IMR-90 (cell line): ENCODE data around the gene WDR47. TPM values are rescaled to one million over a fixed set of nuclear protein-coding genes. Genes with fewer than 3 reads are reported as not detected.
A peak's percentile ranks its signal among the peaks of the same experiment; 100 is the strongest.

Experiments
- ATAC-seq: fragments of 200-7000 bp; cut with Tn5 transposase; 2 replicates; pipeline ENCODE4 v1.9.1; 2020; ENCODE audit warnings: low read depth, mild to moderate bottlenecking, moderate library complexity
- Bru-seq: library from RNA; stranded (reverse); fragments of 400-500 nt; gene quantifications from one replicate; lab custom pipeline; 2021; lab: Mats Ljungman, UMichigan
- BruChase-seq, 2 experiments: library from RNA; stranded (reverse); fragments of 400-500 nt; gene quantifications; one replicate each; lab custom pipeline; 2021; lab: Mats Ljungman, UMichigan
- BruUV-seq: library from RNA; stranded (reverse); fragments of 400-500 nt; replicated peaks from 2 replicates; lab custom pipeline; 2021; lab: Mats Ljungman, UMichigan
- CTCF ChIA-PET: fragments of 300-600 bp; formaldehyde crosslinking; extraction: SDS; loops from one replicate; lab custom pipeline; 2021; ENCODE audit warnings: antibody characterized with exemption; lab: Yijun Ruan, JAX
- POLR2A ChIA-PET: fragments of 300-600 bp; sonication (Branson Sonifier 250); formaldehyde crosslinking; loops from one replicate; lab custom pipeline; 2022; ENCODE audit warnings: antibody characterized with exemption; ENCODE audit not compliant: unreplicated experiment; lab: Charles Lee
- DNase-seq: peaks from one replicate; pipeline ENCODE4 v3.0.0; 2013
- H2AFZ ChIP-seq: replicated peaks from 2 replicates; pipeline ENCODE3; 2013; ENCODE audit warnings: low read length, mild to moderate bottlenecking; ENCODE audit not compliant: poor library complexity
- H2AK5ac ChIP-seq: 2 replicates; pipeline ENCODE4 v1.6.1; 2013; ENCODE audit warnings: low read depth, low read length, inconsistent platforms
- H2AK9ac ChIP-seq: replicated peaks from 2 replicates; pipeline ENCODE3; 2013; ENCODE audit warnings: mild to moderate bottlenecking, low read depth, low read length, moderate library complexity; ENCODE audit not compliant: poor library complexity
- H2BK120ac ChIP-seq: 2 replicates; pipeline ENCODE4 v1.6.1; 2013; ENCODE audit warnings: low read depth, low read length, inconsistent platforms
- H2BK15ac ChIP-seq: 3 replicates; pipeline ENCODE4 v1.6.1; 2013; ENCODE audit warnings: low read depth, low read length, inconsistent platforms
- H2BK20ac ChIP-seq: 2 replicates; pipeline ENCODE4 v1.6.1; 2013; ENCODE audit warnings: low read depth, mild to moderate bottlenecking, inconsistent platforms, low read length, moderate library complexity
- H2BK5ac ChIP-seq: 2 replicates; pipeline ENCODE4 v1.6.1; 2013; ENCODE audit warnings: mild to moderate bottlenecking, low read depth, low read length, inconsistent platforms; ENCODE audit not compliant: poor library complexity, severe bottlenecking
- H3K14ac ChIP-seq: replicated peaks from 2 replicates; pipeline ENCODE4 v1.6.1; 2013; ENCODE audit warnings: low read depth, low read length, inconsistent platforms
- H3K18ac ChIP-seq: 2 replicates; pipeline ENCODE4 v1.6.1; 2013; ENCODE audit warnings: low read depth, low read length, control low read depth
- H3K23ac ChIP-seq: 2 replicates; pipeline ENCODE4 v1.6.1; 2013; ENCODE audit warnings: low read depth, low read length, inconsistent platforms
- H3K27ac ChIP-seq: 2 replicates; pipeline ENCODE4 v1.5.1; 2013; ENCODE audit warnings: mild to moderate bottlenecking, control low read depth, low read length; ENCODE audit not compliant: insufficient read depth
- H3K27me3 ChIP-seq: 2 replicates; pipeline ENCODE4 v1.6.1; 2013; ENCODE audit warnings: low read length; ENCODE audit not compliant: control insufficient read depth, insufficient read depth
- H3K36me3 ChIP-seq: 2 replicates; pipeline ENCODE4 v1.6.1; 2013; ENCODE audit warnings: low read length, mixed read lengths; ENCODE audit not compliant: control insufficient read depth, insufficient read depth
- H3K4ac ChIP-seq: 2 replicates; pipeline ENCODE4 v1.6.1; 2013; ENCODE audit warnings: low read depth, low read length, inconsistent platforms
- H3K4me1 ChIP-seq: 2 replicates; pipeline ENCODE4 v1.6.1; 2013; ENCODE audit warnings: low read length, mixed read lengths; ENCODE audit not compliant: control insufficient read depth, insufficient read depth
- H3K4me2 ChIP-seq: 2 replicates; pipeline ENCODE4 v1.6.1; 2013; ENCODE audit warnings: low read depth, mild to moderate bottlenecking, control low read depth, low read length, moderate library complexity
- H3K4me3 ChIP-seq: 2 replicates; pipeline ENCODE4 v1.5.1; 2013; ENCODE audit warnings: low read depth, mild to moderate bottlenecking, control low read depth, low read length, moderate library complexity; ENCODE audit not compliant: insufficient read depth
- H3K56ac ChIP-seq: 2 replicates; pipeline ENCODE4 v1.6.1; 2013; ENCODE audit warnings: low read length, inconsistent platforms; ENCODE audit not compliant: insufficient read depth; ENCODE audit errors: extremely low read depth
- H3K79me1 ChIP-seq, 2 experiments: 2 replicates each; pipeline ENCODE4 v1.6.1; 2013; ENCODE audit warnings: low read length in 2 of 2, inconsistent platforms in 1 of 2, low read depth in 1 of 2
- H3K9ac ChIP-seq: 2 replicates; pipeline ENCODE4 v1.6.1; 2013; ENCODE audit warnings: low read depth, low read length, control low read depth
- H3K9me1 ChIP-seq: 2 replicates; pipeline ENCODE4 v1.6.1; 2013; ENCODE audit warnings: low read length, inconsistent platforms; ENCODE audit not compliant: insufficient read depth
- H3K9me3 ChIP-seq: 2 replicates; pipeline ENCODE4 v1.6.1; 2013; ENCODE audit warnings: low read length; ENCODE audit not compliant: control insufficient read depth, insufficient read depth
- H4K20me1 ChIP-seq: 2 replicates; pipeline ENCODE4 v1.6.1; 2013; ENCODE audit warnings: low read length, inconsistent platforms; ENCODE audit not compliant: insufficient read depth
- H4K5ac ChIP-seq: 2 replicates; pipeline ENCODE4 v1.6.1; 2013; ENCODE audit warnings: mild to moderate bottlenecking, low read depth, low read length, control low read depth
- H4K8ac ChIP-seq, 2 experiments: 2 replicates each; pipeline ENCODE4 v1.6.1; 2013; ENCODE audit warnings: low read depth in 2 of 2, low read length in 2 of 2, control low read depth in 1 of 2, inconsistent platforms in 1 of 2
- H4K91ac ChIP-seq: 2 replicates; pipeline ENCODE4 v1.6.1; 2013; ENCODE audit warnings: low read depth, low read length, inconsistent platforms; ENCODE audit not compliant: insufficient read depth
- MAZ ChIP-seq: IDR thresholded peaks from 2 replicates; pipeline ENCODE4 v1.6.1; 2012; ENCODE audit warnings: low read depth, mild to moderate bottlenecking, low read length, improper control_type of control experiment, moderate library complexity, borderline replicate concordance
- POLR2A ChIP-seq: IDR thresholded peaks from 2 replicates; pipeline ENCODE4 v1.6.1; 2012; ENCODE audit warnings: mild to moderate bottlenecking, low read depth, low read length
- USF2 ChIP-seq: fragments of 150-350 bp; IDR thresholded peaks from 2 replicates; pipeline ENCODE4 v1.6.1; 2017; ENCODE audit warnings: mild to moderate bottlenecking, antibody characterized with exemption, low read length, low read depth
- WGBS, 2 experiments: methylation state at CpG; one replicate each; pipeline versions ENCODE4 v1.1.5 to v1.1.7; 2013; ENCODE audit warnings: missing lambda C conversion rate in 2 of 2; ENCODE audit not compliant: insufficient read length in 1 of 2; ENCODE audit errors: extremely low coverage in 2 of 2; 5-methylcytosine and 5-hydroxymethylcytosine counted together
- dilution Hi-C: fragments of 300-500 bp; cut with HindIII; formaldehyde crosslinking; loops from one replicate; pipeline ENCODE4 v1.14.3; 2018; ENCODE audit warnings: low sequenced_read_pairs; ENCODE audit not compliant: unreplicated experiment
- in situ Hi-C: fragments of 300-500 bp; cut with MboI; formaldehyde crosslinking; loops from 3 replicates; pipeline ENCODE4 v1.14.3; 2019; ENCODE audit warnings: low sequenced_read_pairs, inconsistent platforms, mixed read lengths
- intact Hi-C: fragments of 100-400 bp; cut with micrococcal nuclease; formaldehyde crosslinking; loops from 2 replicates; pipeline ENCODE4 v1.10.0; 2022
- long read RNA-seq: library from polyadenylated mRNA; unstranded; transcript quantifications from one replicate; pipeline ENCODE4 v2.0.0, GENCODE V29; 2021; ENCODE audit not compliant: unreplicated experiment
- polyA plus RNA-seq, 3 experiments: library from polyadenylated mRNA; depleted of rRNA; stranded (reverse); fragments of >200 nt; gene quantifications; 2 replicates each; pipeline ENCODE4 v1.2.3, GENCODE V29; 2012; ENCODE audit warnings: low replicate concordance in 1 of 3
- total RNA-seq: library from RNA; depleted of rRNA; stranded (reverse); fragments of >200 nt; gene quantifications from 2 replicates; pipeline ENCODE4 v1.2.3, GENCODE V29; 2012; rRNA removed

The WDR47 gene
- total RNA-seq (17.4 and 23.3 TPM in 2 replicates), polyA plus RNA-seq (2012; rRNA removed) (7.4 and 8.2 TPM in 2 replicates), Bru-seq, nascent RNA (percentile 71 among the genes with signal in this experiment), BruChase-seq, experiment 1, labeled RNA remaining after a 6-hour chase (percentile 72 among the genes with signal in this experiment), BruChase-seq, experiment 2, labeled RNA remaining after a 2-hour chase (percentile 67 among the genes with signal in this experiment)
- polyA plus RNA-seq (2012; cell fraction: cytosol; rRNA removed), result 1.5 and 2.0 TPM in 2 replicates
- 3.0 and 15.5 TPM in 2 replicates for polyA plus RNA-seq (2012; cell fraction: nucleus; rRNA removed; ENCODE audit: low replicate concordance)
- long read RNA-seq, full-length matches to known transcripts, result 5 of 12 reads
- long read RNA-seq, partial matches to known transcripts, result 5 of 12 reads
- long read RNA-seq, other reads (novel, unspliced or antisense), result 2 of 12 reads

- Histone ChIP-seq H3K4ac (peak within 1 kb of the TSS; percentile 30; the same call in 1 of the 2 replicates), H3K9ac (peak within 1 kb of the TSS; percentile 87), H3K4me2 (peak within 1 kb of the TSS; percentile 98), H3K14ac (peak within 1 kb of the TSS; percentile 58; the same call in 1 of the 2 replicates), H4K91ac (no peak within 1 kb of the TSS), H3K9me3 (no peaks in the 10 kb centered on the region), H2AK9ac (peak within 1 kb of the TSS; percentile 87), H4K8ac (peak within 1 kb of the TSS; percentile 12 to 91; a peak in 3 of 4 replicates), H2AK5ac (0 out of 2 replicates have a peak within 1 kb of the TSS, but pooled peaks have one; percentile 38), H4K20me1 (peaks cover 5% of the 10 kb centered on the region; the same call in 1 of the 2 replicates), H3K4me1 (no peaks in the 10 kb centered on the region; the same call in 1 of the 2 replicates), H4K5ac (peak within 1 kb of the TSS; percentile 92), H3K4me3 (peak within 1 kb of the TSS; percentile 99), H3K27me3 (no peaks in the 10 kb centered on the region), H3K9me1 (peaks cover 3% of the 10 kb centered on the region; the same call in 1 of the 2 replicates), H3K18ac (peak within 1 kb of the TSS; percentile 50), H2AFZ (peak within 1 kb of the TSS; percentile 91), H3K79me1 (peaks cover 0 to 19% of the 10 kb centered on the region in 2 experiments; a peak in 2 of 4 replicates), H2BK5ac (peak within 1 kb of the TSS; percentile 17), H3K56ac (no peak within 1 kb of the TSS; the same call in 1 of the 2 replicates), H2BK15ac (no peak within 1 kb of the TSS; the same call in 2 of the 3 replicates), H3K36me3 (no peaks in the 10 kb centered on the region), H2BK20ac (no peak within 1 kb of the TSS), H2BK120ac (no peak within 1 kb of the TSS), H3K27ac (peak within 1 kb of the TSS; percentile 74), H3K23ac (peak within 1 kb of the TSS; percentile 84)
- ChIA-PET CTCF (interaction anchor here (0.5 to 0.9 kb wide), 2 partner anchors 40 to 162 kb away, joined by 3 to 4 read pairs; no protein-coding TSS in a partner anchor), POLR2A (interaction anchor here (0.6 to 1.0 kb wide), 2 partner anchors 58 to 154 kb away, joined by 3 to 15 read pairs; no protein-coding TSS in a partner anchor)
- intact Hi-C loops (no loop called here), in situ Hi-C loops (no loop called here), dilution Hi-C loops (no loop called here)
- DNase-seq, result peak; percentile 93
- no TSS peak for BruUV-seq
- peak; percentile 78; the same call in 1 of the 2 replicates for TF ChIP-seq MAZ
- TF ChIP-seq POLR2A, result peak; percentile 99
- TF ChIP-seq USF2, result no peak
- ATAC-seq, result peak; percentile 99
- WGBS, 2 experiments, result 0% methylated on average over 11 of the region's 90 CpGs; no CpG with 5 or more reads in 1 of the 2 experiments
Measured at GRCh38 chr1:109041621-109042468, at the start of gene WDR47. Gene WDR47, minus strand, starts transcription at chr1:109042102. Its CDS starts 18,590 bp downstream, at chr1:109023512.
